Immature natural killer cell (primary cell): ENCODE results near the gene SLFN13. TPM values are rescaled to one million over a fixed set of nuclear protein-coding genes. Genes with fewer than 3 reads are reported as not detected.
"Not testable (repeated sequence)": the region's sequence is repeated elsewhere in the genome, so short reads cannot be mapped to it uniquely, and the experiment has no call there.

Experiments
- DNase-seq, 3 donors: peaks; one replicate each; pipeline ENCODE4 v3.0.0; 2022; ENCODE audit warnings: mixed read lengths in 1 of 3
- H3K27ac Mint-ChIP-seq, 6 donors: one replicate each; pipeline ENCODE4 v1.8.0; 2020; ENCODE audit warnings: mixed read lengths in 6 of 6, mild to moderate bottlenecking in 5 of 6, inconsistent platforms in 4 of 6, moderate library complexity in 3 of 6
- H3K27me3 Mint-ChIP-seq, 3 donors: one replicate each; pipeline ENCODE4 v1.8.0; 2020 to 2021; ENCODE audit warnings: low read depth in 3 of 3, mild to moderate bottlenecking in 3 of 3, mixed read lengths in 3 of 3, moderate library complexity in 3 of 3, inconsistent platforms in 1 of 3
- H3K36me3 Mint-ChIP-seq, 3 donors: one replicate each; pipeline ENCODE4 v1.8.0; 2020; ENCODE audit warnings: mixed read lengths in 3 of 3, inconsistent platforms in 2 of 3, mild to moderate bottlenecking in 2 of 3
- H3K4me1 Mint-ChIP-seq, 2 donors: one replicate each; pipeline ENCODE4 v1.8.0; 2020; ENCODE audit warnings: inconsistent platforms in 2 of 2, mild to moderate bottlenecking in 2 of 2, mixed read lengths in 2 of 2, moderate library complexity in 1 of 2
- H3K4me3 Mint-ChIP-seq, 5 donors: one replicate each; pipeline ENCODE4 v1.8.0; 2020; ENCODE audit warnings: mild to moderate bottlenecking in 5 of 5, mixed read lengths in 5 of 5, inconsistent platforms in 3 of 5, moderate library complexity in 3 of 5
- H3K9me3 Mint-ChIP-seq, 6 donors: one replicate each; pipeline ENCODE4 v1.8.0; 2020; ENCODE audit warnings: mild to moderate bottlenecking in 6 of 6, mixed read lengths in 6 of 6, inconsistent platforms in 4 of 6, moderate library complexity in 3 of 6
- polyA plus RNA-seq, 3 donors: library from polyadenylated mRNA; unstranded; fragments of 300-500 nt; fragmentation: Illumina TruSeq; gene quantifications; one replicate each; pipeline ENCODE4 v1.2.3, GENCODE V29; 2021

The SLFN13 gene
- polyA plus RNA-seq, 3 donors from 2014 or later, result 11.8 to 41.8 (median 39.2) TPM

DNA sequence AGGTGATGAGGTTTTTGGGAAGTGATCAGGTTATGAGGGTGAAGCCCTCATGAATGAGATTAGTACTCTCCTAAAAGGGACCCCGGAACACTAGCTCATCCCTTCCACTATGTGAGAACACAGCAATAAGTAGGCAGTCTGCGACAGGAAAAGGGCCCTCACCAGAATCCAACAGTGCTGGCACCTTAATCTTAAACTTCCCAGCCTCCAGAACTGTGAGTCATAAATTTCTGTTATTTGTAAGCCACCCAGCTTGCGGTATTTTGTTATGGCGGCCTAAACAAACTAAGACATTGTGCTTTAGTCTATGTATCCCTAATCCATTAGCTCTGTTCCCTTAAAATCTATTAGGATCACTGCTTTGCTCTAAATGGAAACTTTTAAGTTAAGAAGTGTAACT is 24.8 kb downstream of the SLFN13 start:
- Mint-ChIP-seq H3K36me3 (peaks cover 18 to 29% (median 29%) of the 10 kb centered on the region in 3 donors), H3K9me3 (no peaks in the 10 kb centered on the region), H3K27me3 (no peaks in the 10 kb centered on the region), H3K4me3 (no peak overlapping the region), H3K4me1 (peaks cover 13 to 39% of the 10 kb centered on the region in 2 donors), H3K27ac (no peak overlapping the region)
- DNase-seq, result no peak

DNA sequence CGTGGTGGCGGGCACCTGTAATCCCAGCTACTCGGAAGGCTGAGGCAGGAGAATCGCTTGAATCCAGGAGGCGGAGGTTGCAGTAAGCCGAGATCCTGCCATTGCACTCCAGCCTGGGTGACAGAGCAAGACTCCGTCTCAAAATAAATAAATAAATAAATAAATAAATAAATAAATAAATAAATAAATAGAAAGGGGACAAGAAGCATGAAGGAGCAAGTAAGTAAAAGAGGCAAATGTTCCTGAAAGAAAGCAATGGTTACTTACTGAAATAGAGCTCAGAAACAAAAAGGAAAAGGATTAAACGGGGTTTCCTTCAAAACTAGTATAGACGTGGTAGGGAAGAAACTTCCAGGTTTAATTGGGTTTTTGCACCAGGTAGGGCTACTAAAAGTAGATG is 27.5 kb downstream of the SLFN13 start:
- H3K9me3 Mint-ChIP-seq, DNase-seq, H3K27me3 Mint-ChIP-seq, H3K27ac Mint-ChIP-seq, H3K4me3 Mint-ChIP-seq: not testable (repeated sequence)
- Mint-ChIP-seq H3K4me1 (peaks cover under 1 to 12% of the 10 kb centered on the region in 2 donors), H3K36me3 (peaks cover 14 to 33% (median 28%) of the 10 kb centered on the region in 3 donors)

- Mint-ChIP-seq H3K9me3 (no peaks in the 10 kb centered on the region), H3K27me3 (no peaks in the 10 kb centered on the region), H3K4me1 (peaks cover 2 to 11% of the 10 kb centered on the region in 2 donors), H3K27ac (peak overlapping the region in 1 of 6 donors; percentile 18), H3K36me3 (peaks cover 30 to 46% (median 30%) of the 10 kb centered on the region in 3 donors), H3K4me3 (no peak overlapping the region)
- no peak for DNase-seq
Measured at GRCh38 chr17:35416659-35417058, 31.9 kb downstream of the SLFN13 start.

- Mint-ChIP-seq H3K4me1 (peaks cover 2 to 11% of the 10 kb centered on the region in 2 donors), H3K36me3 (peaks cover 38 to 56% (median 43%) of the 10 kb centered on the region in 3 donors), H3K27ac (peak overlapping the region in 2 of 6 donors; percentile 3 to 33)
- not testable (repeated sequence) for H3K9me3 Mint-ChIP-seq, H3K27me3 Mint-ChIP-seq, H3K4me3 Mint-ChIP-seq, DNase-seq
Measured at GRCh38 chr17:35414707-35415106, 33.9 kb downstream of the SLFN13 start.

- H3K4me3 Mint-ChIP-seq, result no peak overlapping the region
- peaks cover 2 to 11% of the 10 kb centered on the region in 2 donors for H3K4me1 Mint-ChIP-seq
- no peak for DNase-seq
- peaks cover 0 to under 1% (median 0%) of the 10 kb centered on the region in 3 donors for H3K27me3 Mint-ChIP-seq
- H3K36me3 Mint-ChIP-seq, result peaks cover 35 to 56% (median 45%) of the 10 kb centered on the region in 3 donors
- H3K9me3 Mint-ChIP-seq, result no peaks in the 10 kb centered on the region
- H3K27ac Mint-ChIP-seq, result peak overlapping the region in 1 of 6 donors; percentile 3
Measured at GRCh38 chr17:35414247-35414646, 34.3 kb downstream of the SLFN13 start.

DNA sequence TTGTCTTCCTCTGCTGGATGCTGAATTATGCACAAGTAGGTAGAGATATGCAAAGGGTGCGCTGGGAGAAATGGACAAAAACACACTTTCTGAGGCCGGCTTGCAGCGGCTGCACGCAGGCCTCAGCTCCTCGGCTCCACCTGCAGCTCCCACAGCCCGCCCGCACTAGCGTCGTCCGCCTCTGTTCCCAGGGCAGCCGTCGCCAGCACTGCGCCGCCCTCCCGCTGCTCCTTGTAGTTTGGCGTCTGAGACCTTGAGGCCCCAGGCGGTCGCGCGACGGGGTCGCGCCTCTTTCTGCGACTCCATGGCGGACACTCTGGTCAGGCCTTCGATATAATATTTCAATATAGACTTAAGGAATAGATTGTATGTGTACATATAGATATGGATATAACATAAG is 41.0 kb downstream of the SLFN13 start:
- no peaks in the 10 kb centered on the region for H3K9me3 Mint-ChIP-seq
- H3K27ac Mint-ChIP-seq, result no peak overlapping the region
- H3K27me3 Mint-ChIP-seq, result peaks cover 0 to 3% (median 0%) of the 10 kb centered on the region in 3 donors
- H3K36me3 Mint-ChIP-seq, result peaks cover 12 to 43% (median 31%) of the 10 kb centered on the region in 3 donors
- no peaks in the 10 kb centered on the region for H3K4me1 Mint-ChIP-seq
- DNase-seq, result no peak
- H3K4me3 Mint-ChIP-seq, result no peak overlapping the region

DNA sequence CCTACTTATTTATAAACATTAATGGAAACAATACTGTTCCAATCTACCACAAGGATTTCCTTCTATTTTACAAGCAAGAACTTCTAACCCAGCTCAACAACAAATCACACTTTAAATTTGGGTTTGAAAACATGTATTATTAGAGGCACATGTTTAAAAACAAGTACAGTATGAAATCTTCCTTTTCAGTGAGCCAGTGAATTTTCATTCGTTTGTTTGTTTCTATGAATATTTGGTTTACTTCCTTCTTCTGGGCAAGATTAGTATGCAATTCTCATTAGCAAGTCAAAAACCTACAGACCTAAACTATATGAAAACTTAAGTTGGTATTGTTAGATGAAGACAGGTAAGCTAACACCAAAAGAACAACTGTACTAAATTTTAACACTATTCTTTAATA is 42.0 kb downstream of the SLFN13 start:
- Mint-ChIP-seq H3K27me3 (peaks cover 0 to 3% (median 2%) of the 10 kb centered on the region in 3 donors), H3K27ac (no peak overlapping the region), H3K4me3 (no peak overlapping the region), H3K9me3 (no peaks in the 10 kb centered on the region), H3K36me3 (peaks cover 8 to 40% (median 35%) of the 10 kb centered on the region in 3 donors), H3K4me1 (no peaks in the 10 kb centered on the region)
- DNase-seq, result no peak

DNA sequence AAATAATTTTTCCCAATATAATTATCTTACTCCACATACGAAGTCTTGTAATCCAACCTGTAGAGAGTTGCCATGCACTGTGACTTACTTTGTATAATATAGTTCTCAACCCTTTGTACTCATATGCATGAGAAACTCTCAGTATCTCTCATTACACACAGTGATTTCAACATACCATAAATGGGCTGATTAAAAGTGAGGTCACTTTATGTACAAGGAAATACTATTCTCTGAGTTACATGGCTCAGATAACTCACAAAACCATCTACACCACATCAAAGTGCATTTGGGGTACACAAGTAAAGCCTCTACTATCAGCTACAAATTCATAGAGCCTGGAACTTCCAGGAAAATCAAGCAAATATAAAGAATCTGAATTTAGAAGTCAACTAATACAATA is 44.2 kb downstream of the SLFN13 start:
- H3K4me1 Mint-ChIP-seq, result no peaks in the 10 kb centered on the region
- peaks cover 0 to 22% (median 21%) of the 10 kb centered on the region in 3 donors for H3K36me3 Mint-ChIP-seq
- H3K27me3 Mint-ChIP-seq, result peaks cover 0 to 3% (median 2%) of the 10 kb centered on the region in 3 donors
- H3K27ac Mint-ChIP-seq, result no peak overlapping the region
- DNase-seq, result no peak
- no peak overlapping the region for H3K4me3 Mint-ChIP-seq
- H3K9me3 Mint-ChIP-seq, result no peaks in the 10 kb centered on the region

GRCh38 chr17:35393783-35394182 is 54.8 kb downstream of the SLFN13 start:
- H3K4me3 Mint-ChIP-seq, H3K27ac Mint-ChIP-seq, H3K27me3 Mint-ChIP-seq, H3K36me3 Mint-ChIP-seq, H3K9me3 Mint-ChIP-seq, DNase-seq, H3K4me1 Mint-ChIP-seq: not testable (repeated sequence)

DNA sequence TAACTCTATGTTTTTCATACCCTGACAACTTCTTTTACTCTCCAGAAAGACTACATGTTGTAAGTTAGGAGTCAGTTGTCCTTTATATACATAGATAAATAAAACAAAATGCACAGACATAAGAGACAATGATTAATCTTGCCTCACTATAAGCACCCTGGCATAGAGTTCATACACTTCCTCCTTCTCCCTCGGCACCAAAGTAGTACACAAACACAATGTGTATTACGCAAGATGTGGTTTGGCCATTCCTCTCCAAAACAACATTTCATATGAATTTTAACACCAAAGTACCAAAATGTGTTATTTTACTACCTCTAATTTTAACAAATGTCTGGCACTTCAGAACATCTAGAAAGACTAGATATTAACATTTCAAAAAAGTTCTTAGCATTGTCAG is 57.9 kb downstream of the SLFN13 start:
- DNase-seq, result no peak
- Mint-ChIP-seq H3K4me1 (peaks cover 4 to 5% of the 10 kb centered on the region in 2 donors), H3K4me3 (no peak overlapping the region), H3K9me3 (peaks cover 0 to 2% (median 0%) of the 10 kb centered on the region in 6 donors), H3K27me3 (peaks cover 0 to 5% (median 0%) of the 10 kb centered on the region in 3 donors), H3K27ac (no peak overlapping the region), H3K36me3 (peaks cover 0 to 6% (median 0%) of the 10 kb centered on the region in 3 donors)

GRCh38 chr17:35390156-35390555 is 58.4 kb downstream of the SLFN13 start:
- H3K27ac Mint-ChIP-seq, result no peak overlapping the region
- peaks cover 0 to 5% (median 2%) of the 10 kb centered on the region in 3 donors for H3K27me3 Mint-ChIP-seq
- H3K36me3 Mint-ChIP-seq, result peaks cover 0 to 6% (median 0%) of the 10 kb centered on the region in 3 donors
- H3K4me1 Mint-ChIP-seq, result peaks cover 4 to 5% of the 10 kb centered on the region in 2 donors
- DNase-seq, result no peak
- no peak overlapping the region for H3K4me3 Mint-ChIP-seq
- no peaks in the 10 kb centered on the region for H3K9me3 Mint-ChIP-seq

GRCh38 chr17:35387496-35387895 is 61.1 kb downstream of the SLFN13 start:
- Mint-ChIP-seq H3K27me3 (peaks cover 0 to 5% (median 4%) of the 10 kb centered on the region in 3 donors), H3K4me1 (peaks cover 2 to 5% of the 10 kb centered on the region in 2 donors), H3K27ac (no peak overlapping the region), H3K9me3 (no peaks in the 10 kb centered on the region), H3K36me3 (peaks cover 0 to 3% (median 0%) of the 10 kb centered on the region in 3 donors), H3K4me3 (no peak overlapping the region)
- no peak for DNase-seq
